HuH-7 (cell line): ENCODE data around the gene CPNE9.

Experiments
- DNase-seq: peaks from one replicate; pipeline ENCODE4 v3.0.0; 2011; ENCODE audit warnings: low spot score

Gene CPNE9

DNA sequence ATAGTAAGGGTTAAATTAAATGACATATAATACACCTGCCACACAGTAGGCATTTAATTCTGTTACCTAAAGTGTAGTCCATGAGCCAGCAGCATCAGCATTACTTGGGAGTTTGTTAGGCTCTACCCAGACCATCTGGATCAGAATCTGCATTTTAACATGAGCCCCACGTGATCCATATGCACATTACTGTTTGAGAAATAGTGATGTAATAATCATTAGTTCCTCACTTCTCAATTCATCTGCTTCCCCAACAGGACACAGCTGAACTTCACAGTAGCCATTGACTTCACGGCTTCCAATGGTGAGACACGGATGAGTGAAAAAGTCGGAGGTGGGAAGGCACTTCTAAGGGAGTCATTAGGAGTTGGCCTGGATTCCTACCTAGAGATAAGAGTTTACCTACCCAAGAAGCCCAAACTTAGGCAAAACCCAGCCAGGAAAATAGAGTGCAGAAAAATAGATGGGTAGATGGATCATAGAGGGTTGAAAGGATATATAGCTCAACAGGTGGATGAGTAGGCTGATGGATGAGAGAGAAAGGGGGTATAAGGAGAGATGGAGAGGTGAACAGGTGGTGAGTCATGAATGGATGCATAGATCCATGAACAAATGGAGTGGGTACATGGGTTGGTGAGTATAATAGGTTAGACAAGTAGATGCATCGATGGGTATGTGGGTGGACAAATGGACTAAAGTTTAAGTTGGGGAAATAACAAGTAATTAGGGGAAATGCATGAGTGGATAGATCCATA lies 13.3 kb downstream of the CPNE9 start:
- no peak for DNase-seq

DNA sequence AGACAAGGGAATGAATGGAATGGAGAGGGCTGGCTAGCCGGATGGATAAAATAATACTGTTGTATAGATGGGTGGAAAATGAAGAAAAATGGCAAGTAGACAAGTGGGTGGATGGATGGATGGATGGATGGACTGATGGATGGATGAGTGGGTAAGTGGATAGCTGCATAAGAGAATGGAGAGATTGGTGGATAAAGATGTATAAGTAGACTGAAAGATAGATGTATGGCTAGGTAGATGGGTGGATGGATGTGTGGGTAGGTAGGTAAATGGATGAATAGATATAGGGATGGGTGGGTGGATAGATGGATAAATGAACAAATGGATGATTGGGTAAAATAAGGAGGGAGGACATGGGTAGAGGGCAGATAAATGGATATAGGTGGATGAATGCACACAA lies 13.9 kb downstream of the CPNE9 start:
- no peak for DNase-seq

DNA sequence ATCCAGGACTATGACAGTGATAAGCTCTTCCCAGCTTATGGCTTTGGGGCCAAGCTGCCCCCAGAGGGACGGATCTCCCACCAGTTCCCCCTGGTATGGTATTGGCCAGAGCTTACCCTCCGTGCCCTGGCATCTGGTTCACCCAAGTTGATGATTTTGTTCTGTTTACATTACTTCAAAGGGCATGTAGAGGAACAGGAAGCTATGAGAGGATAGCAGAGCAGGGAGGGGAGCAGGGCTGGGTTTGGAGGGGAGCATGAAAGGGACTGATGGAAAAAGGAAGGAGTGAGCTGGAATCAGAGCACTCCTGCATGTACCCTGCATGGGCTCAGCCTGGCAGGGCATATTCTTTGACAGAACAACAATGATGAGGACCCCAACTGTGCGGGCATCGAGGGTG lies 14.5 kb downstream of the CPNE9 start:
- no peak for DNase-seq

DNA sequence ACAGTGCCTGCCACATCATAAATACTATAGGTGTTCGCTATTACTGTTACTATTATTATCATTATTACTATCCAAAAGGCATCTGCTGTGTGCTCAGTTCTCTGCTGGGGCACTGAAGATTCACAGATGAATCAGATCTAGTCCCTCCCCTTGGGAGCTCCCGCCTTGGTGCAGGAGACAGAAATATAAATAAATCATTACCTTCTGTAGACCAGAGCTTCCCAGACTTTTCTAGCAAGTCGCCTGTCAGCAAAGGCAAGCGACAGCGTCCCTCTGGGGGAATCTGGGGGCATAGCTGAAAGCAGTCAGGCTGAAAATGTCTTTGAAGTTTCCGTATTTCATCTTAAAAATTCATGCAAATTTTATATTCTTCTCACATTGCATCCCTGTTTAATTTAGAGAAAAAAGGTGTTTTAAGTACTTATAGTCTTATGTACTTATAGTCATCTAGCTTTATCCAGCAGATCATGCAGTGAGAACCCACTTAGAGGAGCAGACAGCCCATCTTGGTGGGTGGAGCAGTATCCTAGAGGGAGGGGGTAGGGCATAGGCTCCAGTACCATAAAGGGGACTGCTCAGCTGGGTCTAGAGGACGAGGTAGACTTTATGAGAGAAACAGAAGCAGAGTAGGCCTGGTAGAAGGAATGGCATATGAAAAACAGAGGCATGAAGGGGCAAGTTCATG lies 17.5 kb downstream of the CPNE9 start:
- DNase-seq: no peak

DNA sequence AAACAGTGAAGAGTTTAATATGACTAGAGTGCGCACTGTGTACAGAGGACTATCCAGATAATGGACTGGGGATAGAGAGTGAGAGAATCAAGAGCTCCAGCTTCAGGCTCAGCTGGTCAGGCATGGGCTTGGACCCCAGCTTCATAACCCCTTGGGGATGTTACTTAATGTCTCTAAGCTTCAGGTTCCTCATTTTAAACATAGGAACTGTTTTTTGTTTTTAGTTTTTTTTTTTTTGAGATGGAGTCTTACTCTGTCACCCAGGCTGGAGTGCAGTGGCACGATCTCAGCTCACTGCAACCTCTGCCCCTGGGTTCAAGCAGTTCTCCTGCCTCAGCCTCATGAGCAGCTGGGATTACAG lies 18.0 kb downstream of the CPNE9 start:
- DNase-seq: no peak

DNA sequence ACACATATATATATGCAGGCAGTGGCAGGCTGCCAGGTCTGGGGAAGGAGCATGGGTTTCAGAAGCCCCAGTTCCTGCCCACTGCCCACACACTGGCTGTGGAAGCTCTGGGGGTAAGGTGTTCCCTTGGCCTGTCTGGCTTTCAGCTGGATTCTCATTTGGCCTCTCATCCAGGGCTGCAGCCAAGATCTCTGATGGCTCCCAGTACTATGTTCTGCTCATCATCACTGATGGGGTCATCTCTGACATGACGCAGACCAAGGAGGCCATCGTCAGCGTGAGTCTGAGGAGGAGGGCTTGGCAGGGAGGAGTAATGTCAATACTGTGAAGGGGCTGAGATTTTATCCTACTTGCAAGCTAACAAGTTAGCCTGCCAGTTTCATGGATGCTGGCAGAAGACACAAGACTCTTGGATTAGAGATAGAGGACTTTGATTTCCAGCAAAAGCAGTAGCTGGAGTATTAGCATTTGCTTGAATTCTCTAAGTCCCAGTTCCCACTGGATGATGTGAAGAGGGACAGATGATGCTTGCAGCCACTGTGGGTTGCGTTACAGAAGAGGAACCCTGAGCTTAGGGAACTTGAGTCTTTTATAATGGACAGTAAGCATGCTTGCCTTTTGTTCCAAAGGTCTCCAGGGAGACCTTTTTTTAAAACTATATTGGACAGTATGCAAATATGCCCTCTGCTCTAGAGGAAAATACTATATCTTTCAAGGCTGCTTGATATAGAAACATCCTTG lies 22.3 kb downstream of the CPNE9 start:
- DNase-seq: no peak

DNA sequence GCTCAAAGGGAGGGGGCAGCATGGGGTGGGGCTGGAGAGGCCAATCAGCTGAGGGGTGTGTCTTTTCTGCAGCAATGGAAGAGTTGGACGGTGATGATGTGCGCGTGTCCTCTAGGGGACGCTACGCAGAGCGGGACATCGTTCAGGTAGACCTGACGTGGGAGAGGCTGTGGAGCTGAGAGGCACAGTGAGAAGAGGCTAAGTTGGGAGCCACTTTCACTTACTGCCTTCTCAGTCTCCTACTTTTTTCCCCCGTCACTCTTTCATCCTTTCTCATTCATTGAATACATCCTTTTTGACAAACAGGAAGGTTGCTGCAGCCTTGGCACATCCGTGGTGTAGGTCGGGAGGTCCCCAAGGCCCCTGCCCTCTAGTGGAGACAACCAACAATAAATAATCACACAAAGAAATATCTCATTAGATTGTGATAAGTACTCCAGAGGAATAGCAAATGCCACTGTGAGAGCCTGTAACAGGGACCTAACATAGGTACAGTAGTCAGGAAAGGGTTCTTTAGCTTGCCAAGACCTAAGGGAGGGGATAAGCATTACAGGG lies 23.5 kb downstream of the CPNE9 start:
- DNase-seq: peak; percentile 81

DNA sequence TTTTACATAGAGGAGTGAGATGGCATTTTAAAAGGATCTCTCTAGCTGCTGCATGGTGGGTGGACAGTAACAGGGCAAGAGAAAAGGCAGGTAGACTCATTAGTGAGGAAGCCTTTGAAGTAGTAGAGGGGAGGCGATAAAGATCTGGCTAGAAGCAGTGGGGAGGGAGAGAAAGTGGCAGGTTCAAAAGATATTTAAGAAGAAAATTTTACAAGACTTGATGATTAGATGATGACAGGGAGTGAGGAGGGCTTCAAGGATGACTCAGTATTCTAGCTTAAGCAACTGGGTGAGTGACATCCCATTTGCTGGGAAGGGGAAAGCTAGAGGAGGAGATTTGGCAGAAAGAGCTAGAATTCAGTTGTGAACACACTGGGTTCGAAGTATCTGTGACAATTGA lies 24.1 kb downstream of the CPNE9 start:
- DNase-seq: no peak

DNA sequence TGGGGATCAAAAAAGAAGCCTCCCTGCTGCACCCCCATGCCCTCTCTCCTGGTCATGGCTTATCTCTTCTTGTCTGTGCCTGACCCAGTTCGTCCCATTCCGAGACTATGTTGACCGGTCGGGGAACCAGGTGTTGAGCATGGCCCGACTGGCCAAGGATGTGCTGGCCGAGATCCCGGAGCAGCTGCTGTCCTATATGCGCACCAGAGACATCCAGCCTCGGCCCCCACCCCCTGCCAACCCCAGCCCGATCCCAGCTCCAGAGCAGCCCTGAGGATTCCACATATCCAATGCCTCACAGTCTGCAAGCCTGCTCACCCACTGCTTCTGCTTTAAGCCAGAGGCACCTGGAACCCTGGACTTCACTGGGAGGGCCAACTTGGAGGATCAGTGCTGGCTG lies 25.8 kb downstream of the CPNE9 start:
- DNase-seq: no peak

DNA sequence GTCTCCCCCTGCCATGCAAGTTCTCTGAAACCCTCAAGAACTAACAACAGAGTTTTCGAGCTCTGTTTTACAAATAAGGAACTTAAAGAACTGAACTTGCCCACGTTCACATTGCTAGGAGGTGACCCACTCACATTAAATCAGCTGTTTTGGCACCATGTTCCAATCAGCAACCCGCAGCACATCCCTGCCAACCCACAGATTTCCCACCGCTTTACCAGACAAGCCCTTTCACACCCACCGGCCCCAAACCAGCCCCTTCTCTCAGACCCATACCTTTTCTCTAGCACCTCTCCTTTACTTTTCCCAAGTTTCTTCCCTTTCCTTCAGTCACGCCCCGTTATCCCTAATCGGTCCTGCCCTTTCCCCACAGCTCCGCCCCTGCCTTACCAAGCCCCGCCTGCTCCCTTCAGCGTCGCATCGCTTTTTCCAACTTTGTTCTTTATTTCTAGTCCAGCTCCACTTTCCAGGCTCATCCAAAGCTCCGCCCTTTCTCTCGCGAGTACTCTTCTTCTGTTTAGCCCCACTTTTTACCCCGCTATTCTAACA lies 27.1 kb downstream of the CPNE9 start:
- DNase-seq: peak; percentile 87

DNA sequence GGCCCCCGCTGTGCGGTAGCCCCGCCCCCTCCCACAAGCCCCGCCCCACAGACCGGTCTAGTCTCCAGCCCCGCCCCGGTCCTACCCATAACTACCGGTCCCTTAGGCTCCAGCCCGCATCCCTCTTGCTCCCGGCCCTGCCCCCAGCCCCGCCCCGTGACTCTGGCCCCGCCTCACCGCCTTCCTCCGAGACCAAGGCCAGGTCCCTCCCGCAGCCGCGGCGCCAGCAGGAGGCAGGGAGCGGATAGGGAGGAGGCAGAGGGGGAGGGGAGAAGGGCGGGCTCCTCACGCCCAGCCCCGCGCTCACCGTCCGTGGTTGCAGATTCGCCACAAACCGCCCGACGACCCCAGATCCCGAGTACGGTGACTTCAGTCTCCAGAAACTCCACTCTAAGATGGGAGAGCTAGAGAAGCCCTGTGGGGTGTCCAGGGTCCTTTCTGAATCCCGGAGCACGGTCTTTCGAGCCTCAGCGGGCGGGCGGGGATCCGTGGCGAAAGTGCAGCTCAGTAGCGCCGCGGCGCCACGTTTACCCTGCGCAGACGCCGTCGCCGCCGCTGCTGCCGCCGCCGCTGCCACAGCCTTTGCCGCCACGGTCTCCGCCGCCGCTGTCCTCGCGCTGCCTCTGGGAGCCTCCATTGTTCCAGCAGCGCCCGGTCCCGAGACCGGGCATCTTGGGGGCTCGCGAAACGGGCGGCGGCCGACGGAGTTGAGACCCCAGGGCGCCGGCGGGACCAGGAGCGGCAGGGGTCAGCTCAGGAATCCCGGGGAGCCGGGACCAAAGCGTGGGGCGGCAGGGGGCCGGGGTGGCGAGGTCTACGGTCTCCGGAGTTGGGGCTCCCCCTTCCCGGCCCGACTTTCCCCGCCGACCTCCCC lies 27.8 kb downstream of the CPNE9 start, which contains the start of gene BRPF1:
Gene BRPF1, plus strand, starts transcription at position 530 of the 874 bp plus-strand sequence. CDS start 2,406 bp downstream, outside the sequence.
- peak; percentile 100 for DNase-seq

DNA sequence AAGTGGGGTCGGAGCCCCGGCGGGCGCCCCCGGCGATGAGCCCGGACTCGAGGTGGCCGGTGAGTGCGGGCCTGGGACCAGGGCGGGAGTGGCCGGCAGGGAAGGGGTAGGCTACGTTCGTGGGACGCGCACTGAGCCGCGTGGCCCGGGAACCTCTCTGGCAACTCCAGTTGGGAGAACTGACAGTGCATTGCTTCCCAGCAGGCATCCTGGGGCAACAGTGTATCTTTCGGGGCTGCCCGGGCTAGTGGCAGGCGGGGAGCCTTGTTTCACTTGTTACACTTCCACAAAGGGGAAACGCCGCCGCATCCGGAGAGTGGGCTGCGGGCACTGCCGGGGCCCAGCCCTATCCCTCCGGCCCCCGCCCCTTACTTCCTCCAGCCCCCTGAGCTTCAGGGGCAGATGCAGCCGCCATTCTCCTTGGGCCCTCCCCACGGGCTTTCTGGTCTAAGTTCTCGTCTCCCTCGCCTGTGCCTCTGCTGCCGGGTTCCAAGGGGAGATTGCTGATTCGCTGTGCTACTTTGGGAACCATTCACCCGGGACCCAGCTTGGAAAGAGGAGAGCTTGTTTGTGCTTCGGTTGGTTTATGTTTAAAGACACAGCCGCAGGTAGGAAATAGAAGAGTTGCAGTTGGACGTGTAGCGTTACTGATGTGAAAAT lies 28.6 kb downstream of the CPNE9 start:
- peak; percentile 56 for DNase-seq

DNA sequence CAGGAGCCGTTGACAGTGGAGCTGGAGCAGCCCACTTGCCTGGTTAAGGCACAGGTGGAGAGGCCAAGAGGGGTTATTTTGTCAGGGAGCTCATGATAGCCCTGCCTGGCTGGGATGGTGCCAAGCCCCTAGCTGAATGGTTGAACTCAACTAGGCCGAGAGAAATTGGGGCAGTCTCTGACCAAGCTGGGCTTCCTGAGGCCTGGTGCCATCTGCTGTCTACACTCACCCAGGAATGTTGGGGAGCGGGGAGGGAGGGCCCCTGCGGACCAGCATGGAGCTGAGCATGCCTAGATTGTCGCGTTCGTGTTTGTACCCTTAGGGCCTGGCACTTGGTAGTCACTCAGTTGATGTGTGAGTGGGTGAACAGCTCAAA lies 29.1 kb downstream of the CPNE9 start:
- DNase-seq: no peak

DNA sequence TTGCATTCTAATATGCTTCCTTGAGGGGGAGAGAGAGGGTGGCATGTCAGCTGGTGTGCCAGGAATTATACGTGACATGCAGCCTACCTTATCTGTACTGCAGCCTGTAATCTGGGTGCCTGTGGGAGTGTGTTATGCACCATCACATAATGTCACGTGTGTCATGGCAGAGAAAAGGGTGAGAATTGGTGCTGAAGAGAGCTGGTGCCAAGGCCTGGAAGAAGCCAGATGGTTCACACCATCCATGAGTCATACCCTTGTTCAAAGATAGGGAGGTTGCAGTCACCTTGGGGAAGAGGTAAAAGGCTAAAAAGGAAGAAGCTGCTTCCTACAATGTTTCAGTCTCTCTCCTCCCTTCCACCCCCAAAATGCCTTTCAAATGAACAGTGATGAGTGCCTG lies 33.2 kb downstream of the CPNE9 start:
- no peak for DNase-seq

DNA sequence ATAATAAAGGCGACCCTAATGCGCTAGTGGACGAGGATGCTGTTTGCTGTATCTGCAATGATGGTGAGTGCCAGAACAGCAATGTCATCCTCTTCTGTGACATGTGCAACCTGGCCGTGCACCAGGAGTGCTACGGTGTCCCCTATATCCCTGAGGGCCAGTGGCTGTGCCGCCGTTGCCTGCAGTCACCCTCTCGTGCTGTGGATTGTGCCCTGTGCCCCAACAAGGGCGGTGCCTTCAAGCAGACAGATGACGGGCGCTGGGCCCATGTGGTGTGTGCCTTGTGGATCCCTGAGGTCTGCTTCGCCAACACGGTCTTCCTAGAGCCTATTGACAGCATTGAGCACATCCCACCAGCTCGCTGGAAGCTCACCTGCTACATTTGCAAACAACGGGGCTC lies 35.5 kb downstream of the CPNE9 start:
- DNase-seq: no peak

DNA sequence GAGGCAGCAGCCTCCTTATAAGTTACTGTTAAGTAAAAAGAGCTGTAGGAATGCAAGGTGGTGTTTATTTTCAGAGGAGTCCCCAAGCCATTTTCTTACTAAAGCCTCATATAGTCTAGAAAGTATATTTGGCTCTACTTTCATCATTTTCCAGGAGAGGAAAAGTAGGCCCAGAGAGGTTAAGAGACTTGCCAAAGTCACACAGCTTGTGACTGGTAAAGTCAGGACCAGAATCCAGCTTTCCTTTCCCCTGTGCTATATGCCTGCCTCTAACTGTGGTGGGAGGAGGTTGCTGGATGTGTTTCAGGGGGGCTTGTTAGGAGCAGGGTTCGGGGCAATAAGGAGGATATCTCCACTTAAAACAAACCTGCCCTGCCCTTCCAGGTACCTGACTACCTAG lies 38.9 kb downstream of the CPNE9 start:
- no peak for DNase-seq

DNA sequence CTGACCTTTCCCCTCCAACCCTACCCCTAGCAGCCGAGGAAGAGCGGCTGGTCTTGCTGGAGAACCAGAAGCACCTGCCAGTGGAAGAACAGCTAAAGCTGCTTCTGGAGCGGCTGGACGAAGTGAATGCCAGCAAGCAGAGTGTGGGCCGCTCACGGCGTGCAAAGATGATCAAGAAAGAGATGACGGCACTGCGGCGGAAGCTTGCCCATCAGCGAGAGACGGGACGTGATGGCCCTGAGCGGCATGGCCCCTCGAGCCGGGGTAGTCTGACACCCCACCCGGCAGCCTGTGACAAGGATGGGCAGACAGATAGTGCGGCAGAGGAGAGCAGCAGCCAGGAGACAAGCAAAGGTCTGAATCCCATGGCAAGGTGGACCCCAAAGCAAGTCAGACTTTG lies 39.9 kb downstream of the CPNE9 start:
- DNase-seq: no peak

DNA sequence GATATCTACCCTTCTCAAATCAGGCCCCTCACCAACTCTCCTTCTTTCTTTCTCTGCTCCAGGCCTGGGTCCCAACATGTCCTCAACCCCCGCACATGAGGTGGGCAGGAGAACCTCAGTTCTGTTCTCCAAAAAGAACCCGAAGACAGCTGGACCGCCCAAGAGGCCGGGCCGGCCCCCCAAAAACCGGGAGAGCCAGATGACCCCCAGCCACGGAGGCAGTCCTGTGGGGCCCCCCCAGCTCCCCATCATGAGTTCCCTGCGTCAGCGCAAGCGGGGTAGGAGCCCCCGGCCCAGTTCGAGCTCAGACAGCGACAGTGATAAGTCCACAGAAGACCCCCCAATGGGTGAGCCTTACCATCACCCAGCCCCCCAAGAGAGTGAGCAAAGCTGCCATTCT lies 40.5 kb downstream of the CPNE9 start:
- no peak for DNase-seq

DNA sequence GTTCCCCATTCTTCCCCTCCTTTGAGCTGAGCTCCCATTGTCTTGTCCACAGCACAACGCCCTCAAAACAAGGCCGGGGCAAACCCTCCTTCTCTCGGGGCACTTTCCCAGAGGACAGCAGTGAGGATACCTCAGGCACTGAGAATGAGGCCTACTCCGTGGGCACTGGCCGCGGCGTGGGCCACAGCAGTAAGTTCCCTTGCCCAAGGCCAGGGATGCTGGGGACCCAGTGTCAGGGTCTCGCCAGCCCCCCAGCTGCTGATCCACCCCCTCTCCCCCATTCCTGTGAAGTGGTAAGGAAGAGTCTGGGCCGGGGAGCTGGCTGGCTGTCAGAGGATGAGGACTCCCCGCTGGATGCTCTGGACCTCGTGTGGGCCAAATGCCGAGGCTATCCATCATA lies 41.9 kb downstream of the CPNE9 start:
- no peak for DNase-seq

DNA sequence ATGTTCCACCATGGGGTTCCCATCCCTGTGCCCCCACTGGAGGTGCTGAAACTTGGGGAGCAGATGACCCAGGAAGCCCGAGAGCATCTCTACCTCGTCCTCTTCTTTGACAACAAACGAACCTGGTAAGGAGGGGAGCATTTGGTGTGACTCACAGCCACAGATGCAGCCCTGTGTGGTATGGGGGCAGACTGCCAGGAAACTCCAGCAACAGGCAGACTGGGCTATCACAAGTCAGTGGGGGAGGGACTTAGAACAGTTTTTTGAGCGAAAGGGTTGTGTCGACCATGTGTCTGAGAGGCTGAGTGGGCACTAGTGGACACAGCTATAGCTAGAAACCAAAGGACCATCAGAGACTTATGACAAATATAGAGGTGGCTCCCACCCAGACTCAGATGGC lies 42.7 kb downstream of the CPNE9 start:
- no peak for DNase-seq

DNA sequence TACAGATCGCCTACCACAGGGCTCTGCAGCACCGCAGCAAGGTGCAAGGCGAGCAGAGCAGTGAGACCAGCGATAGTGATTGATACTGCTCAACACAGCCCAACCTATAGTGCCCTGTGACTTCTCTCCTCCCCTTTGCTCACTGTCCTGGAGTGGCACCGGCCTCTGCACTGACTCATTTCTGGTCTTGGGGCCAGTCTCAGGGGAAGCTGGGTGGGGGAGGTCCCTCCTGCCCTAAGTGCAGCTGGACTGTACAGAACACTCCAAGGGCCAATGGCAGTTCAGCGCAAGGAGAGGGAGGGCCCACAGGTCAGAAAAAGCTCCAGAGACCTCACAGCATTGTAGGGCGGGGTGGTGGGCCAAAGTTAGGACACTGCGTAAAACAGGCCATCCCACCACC lies 43.6 kb downstream of the CPNE9 start:
- no peak for DNase-seq
